ENCODE data around the gene DHX16. TPM values are rescaled to one million over a fixed set of nuclear protein-coding genes. Genes with fewer than 3 reads are reported as not detected.
A peak's percentile ranks its signal among the peaks of the same experiment; 100 is the strongest.

Gene DHX16
- total and polyA plus RNA-seq, 9 of the 15 experiments (the other 6 are each of a cell fraction or from before 2014, with no cell fraction given): 14.6 to 66.1 (median 47.5) TPM

DNA sequence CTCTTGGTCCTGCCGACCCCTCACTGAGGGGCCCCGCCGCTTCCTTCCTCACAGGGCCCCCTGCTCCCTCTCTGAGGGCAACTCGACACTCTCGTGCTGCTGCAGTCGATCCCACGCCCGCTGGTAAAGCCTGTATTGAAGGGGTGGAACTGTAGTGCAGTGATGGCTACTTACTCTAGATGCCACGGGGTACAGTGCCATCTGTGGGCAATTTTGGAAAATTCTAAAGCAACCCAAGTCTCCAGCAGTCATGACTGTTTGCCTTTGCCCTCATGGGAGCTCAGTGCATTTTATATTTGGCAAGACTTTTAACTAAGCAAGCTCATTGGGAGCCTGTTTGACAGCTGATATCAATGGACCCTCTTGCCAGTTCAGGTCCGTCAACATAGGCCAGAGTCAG, 32.3 kb downstream of the DHX16 start (continued):
- TF ChIP-seq, protein P1, sequence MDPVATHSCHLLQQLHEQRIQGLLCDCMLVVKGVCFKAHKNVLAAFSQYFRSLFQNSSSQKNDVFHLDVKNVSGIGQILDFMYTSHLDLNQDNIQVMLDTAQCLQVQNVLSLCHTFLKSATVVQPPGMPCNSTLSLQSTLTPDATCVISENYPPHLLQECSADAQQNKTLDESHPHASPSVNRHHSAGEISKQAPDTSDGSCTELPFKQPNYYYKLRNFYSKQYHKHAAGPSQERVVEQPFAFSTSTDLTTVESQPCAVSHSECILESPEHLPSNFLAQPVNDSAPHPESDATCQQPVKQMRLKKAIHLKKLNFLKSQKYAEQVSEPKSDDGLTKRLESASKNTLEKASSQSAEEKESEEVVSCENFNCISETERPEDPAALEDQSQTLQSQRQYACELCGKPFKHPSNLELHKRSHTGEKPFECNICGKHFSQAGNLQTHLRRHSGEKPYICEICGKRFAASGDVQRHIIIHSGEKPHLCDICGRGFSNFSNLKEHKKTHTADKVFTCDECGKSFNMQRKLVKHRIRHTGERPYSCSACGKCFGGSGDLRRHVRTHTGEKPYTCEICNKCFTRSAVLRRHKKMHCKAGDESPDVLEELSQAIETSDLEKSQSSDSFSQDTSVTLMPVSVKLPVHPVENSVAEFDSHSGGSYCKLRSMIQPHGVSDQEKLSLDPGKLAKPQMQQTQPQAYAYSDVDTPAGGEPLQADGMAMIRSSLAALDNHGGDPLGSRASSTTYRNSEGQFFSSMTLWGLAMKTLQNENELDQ (CRISPR knock-in tag; IDR thresholded peaks at IDR 0.05; ENCODE audit: borderline replicate concordance): no peak

DNA sequence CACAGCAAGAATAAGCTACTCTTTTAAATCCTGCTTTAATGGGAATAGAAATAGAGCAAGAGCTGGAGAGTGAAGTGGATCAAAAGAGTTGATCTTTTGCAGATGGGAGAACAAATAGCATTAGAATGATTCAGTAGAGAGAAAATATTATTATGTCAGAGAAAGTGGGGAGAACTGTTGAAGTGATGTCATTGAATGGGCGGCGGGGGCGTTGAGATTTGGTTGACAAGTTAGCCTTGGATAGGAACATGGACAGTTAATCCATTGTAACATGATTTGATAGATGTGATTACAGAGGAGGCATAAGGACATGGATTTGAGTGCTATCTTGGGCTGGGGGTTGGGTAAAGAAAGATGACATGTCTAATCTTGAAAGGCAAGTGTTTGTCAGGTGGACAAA, 37.0 kb downstream of the DHX16 start:
- POLR2A ChIA-PET: interaction anchor here (1.2 to 2.3 kb wide), 2 partner anchors 11 to 20 kb away, joined by 4 to 7 read pairs; partner anchors contain the start of gene C6orf136
- no peak for ATAC-seq
- CTCF ChIA-PET (ENCODE audit: low intra/inter-chr PET ratio): no interaction called here
- H3K9me1 ChIP-seq (ENCODE audit: control insufficient read depth, insufficient read depth, low read length): no peaks in the 10 kb centered on the region
- no peaks in the 10 kb centered on the region for H3K9me3 ChIP-seq (replicated peaks; ENCODE audit: control insufficient read depth, insufficient read depth, low read depth, low read length)
- H3K4me1 ChIP-seq (replicated peaks in 1 of 2; ENCODE audit: control insufficient read depth in 2 of 2, insufficient read depth in 2 of 2, low read length in 2 of 2): peaks cover 0 to 9% of the 10 kb centered on the region in 2 experiments; a peak in 2 of 5 replicates
- peaks cover 9% of the 10 kb centered on the region; the same call in 2 of the 3 replicates for H3K36me3 ChIP-seq (ENCODE audit: control insufficient read depth, insufficient read depth, low read length)
- TF ChIP-seq EGR1 (conservative IDR thresholded peaks at IDR 0.05) (peak; percentile 42; the same call in 1 of the 2 replicates), TRIM24 (IDR thresholded peaks at IDR 0.05) (0 out of 4 replicates have a peak, but pooled peaks of 1 of the 2 experiments have one; percentile 19), TCF15 (CRISPR knock-in tag; IDR thresholded peaks at IDR 0.05) (no peak), ZBTB34 (CRISPR knock-in tag; IDR thresholded peaks at IDR 0.05) (no peak), ZNF707 (CRISPR knock-in tag; conservative IDR thresholded peaks at IDR 0.05) (no peak), ELF2 (CRISPR knock-in tag; IDR thresholded peaks at IDR 0.05) (no peak)
- no peaks in the 10 kb centered on the region for H4K20me1 ChIP-seq (replicated peaks; ENCODE audit: control insufficient read depth, insufficient read depth, low read length)
- no peak for FAIRE-seq
- H3K4me3 ChIP-seq: no peak overlapping the region
- no peaks in the 10 kb centered on the region for H3K79me2 ChIP-seq (ENCODE audit: control insufficient read depth, insufficient read depth, low read length)
- no peak for DNase-seq (ENCODE audit: extremely low read depth in 1 of 4, low spot score in 3 of 4)
- H3K9ac ChIP-seq (ENCODE audit: insufficient read depth in 1 of 2, low read depth in 2 of 2, low read length in 2 of 2): no peak overlapping the region
- WGBS (ENCODE audit: insufficient coverage, low coverage, missing lambda C conversion rate): 92% methylated on average over 3 of the region's 3 CpGs
- no peak overlapping the region for H3K27ac ChIP-seq (ENCODE audit: extremely low read depth, low read depth, low read length)
- H2AFZ ChIP-seq (ENCODE audit: low read depth, low read length): no peak overlapping the region
- intact Hi-C loops (cut with micrococcal nuclease) (no loop called here), in situ Hi-C loops (cut with MboI) (no loop called here)
- no peak overlapping the region for H3K4me2 ChIP-seq (ENCODE audit: insufficient read depth, low read length)
- BruUV-seq (replicated peaks): no TSS peak
- H3K27me3 ChIP-seq (ENCODE audit: control insufficient read depth in 2 of 2, insufficient read depth in 2 of 2, low read length in 2 of 2): no peaks in the 10 kb centered on the region

All from K562 (cell line).